Fibroblast of lung (primary cell): ENCODE measurements around the gene JAG2.

Experiments
- CTCF ChIP-seq, 2 donors: IDR thresholded peaks in 1 of 2; conservative IDR thresholded peaks in 1 of 2; 1 replicate in 1 of 2; 2 replicates in 1 of 2; pipeline ENCODE4 v1.5.1; 2011 to 2012; ENCODE audit warnings: low read length in 2 of 2, control low read depth in 1 of 2, inconsistent platforms in 1 of 2, low read depth in 1 of 2, mild to moderate bottlenecking in 1 of 2
- EZH2 ChIP-seq: IDR thresholded peaks from 2 replicates; pipeline ENCODE4 v1.5.1; 2012; ENCODE audit warnings: low read length, control low read depth, mild to moderate bottlenecking; ENCODE audit errors: missing control alignments

DNA sequence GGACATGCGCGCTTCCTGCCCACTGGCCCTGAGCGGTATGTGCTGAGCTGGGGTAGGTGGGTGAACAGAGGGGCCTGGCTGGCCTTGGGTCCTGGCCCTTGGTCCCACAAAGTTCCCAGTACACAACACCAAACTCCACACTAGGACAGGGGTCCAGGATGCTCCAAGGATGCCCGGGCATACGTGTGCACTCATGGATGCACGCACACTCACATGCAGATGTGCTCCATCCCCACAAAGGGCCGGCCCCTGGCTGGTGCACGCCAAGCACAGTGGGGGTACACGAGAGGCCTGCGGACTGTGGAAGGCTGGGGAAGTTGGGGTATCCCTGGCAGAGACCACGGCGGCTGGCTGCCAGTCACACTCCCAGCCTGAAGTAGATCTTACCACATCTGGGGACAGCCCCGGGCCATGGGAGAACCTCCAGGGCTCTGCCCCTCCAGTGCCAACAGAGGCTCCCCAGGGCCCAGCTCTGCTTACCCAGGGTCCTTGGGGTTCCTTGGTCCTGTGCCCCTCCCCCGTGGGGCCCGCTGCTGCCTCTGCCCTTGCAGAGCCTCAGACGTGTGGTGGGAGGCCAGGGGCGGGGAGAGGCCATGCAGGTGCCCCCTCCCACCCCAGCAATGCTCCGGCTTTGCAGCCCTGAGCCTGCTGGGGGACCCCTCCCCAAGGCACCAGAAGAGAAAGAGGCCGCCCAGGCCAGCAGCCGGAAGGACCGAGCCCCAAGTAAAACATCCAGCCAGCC lies 36.5 kb upstream of the JAG2 start:
- TF ChIP-seq CTCF (conservative IDR thresholded peaks at IDR 0.05 in 1 of 2, IDR thresholded peaks at IDR 0.05 in 1 of 2; ENCODE audit: low read depth in 1 of 2, low read length in 2 of 2) (no peak), EZH2 (no peak)
